GM18867 (cell line): ENCODE data around the gene USP6NL.

Experiments
- ATAC-seq: cut with Tn5 transposase; IDR thresholded peaks from one replicate; pipeline ENCODE4 v1.9.1; 2021; ENCODE audit warnings: mild to moderate bottlenecking, moderate library complexity; ENCODE audit not compliant: unreplicated experiment

The USP6NL gene

DNA sequence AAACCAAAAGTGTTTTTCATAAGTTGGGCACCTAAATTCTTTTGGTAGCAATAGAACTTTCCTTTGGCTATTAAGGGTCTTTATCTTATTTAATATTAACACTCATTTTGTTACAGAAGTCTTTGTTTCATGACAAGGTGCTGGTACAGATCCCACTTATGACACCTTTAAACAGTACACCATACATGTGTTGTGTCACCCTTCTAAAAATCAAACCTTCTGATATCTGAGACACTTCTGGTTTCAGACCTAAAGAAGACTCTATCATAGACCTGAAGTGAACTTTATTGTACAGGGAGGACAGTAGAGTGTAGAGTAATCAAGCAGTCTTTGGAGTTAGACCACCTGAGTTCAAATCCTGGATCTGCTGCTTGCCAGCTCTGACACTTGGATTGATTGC is 5.8 kb upstream of the USP6NL start:
- ATAC-seq, result no peak

DNA sequence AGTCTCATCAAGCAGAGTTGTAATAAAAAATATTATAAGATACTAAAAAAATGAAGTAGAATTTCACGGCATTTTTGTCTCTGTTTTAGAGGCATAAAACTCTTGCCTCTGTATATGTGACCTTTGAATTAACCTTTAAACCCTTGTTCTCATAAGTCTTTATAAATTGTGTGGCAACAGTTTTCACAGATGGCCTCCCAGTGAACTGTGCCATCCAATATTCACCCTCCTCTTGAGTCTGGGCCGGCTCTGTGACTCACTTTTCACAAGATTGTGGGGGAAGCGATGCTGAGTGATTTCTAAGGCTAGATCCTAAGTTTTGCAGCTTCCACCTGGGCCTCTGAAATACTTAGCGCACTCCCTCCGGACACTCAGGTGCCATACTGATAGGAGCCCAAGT is 4.6 kb upstream of the USP6NL start:
- ATAC-seq, result no peak

DNA sequence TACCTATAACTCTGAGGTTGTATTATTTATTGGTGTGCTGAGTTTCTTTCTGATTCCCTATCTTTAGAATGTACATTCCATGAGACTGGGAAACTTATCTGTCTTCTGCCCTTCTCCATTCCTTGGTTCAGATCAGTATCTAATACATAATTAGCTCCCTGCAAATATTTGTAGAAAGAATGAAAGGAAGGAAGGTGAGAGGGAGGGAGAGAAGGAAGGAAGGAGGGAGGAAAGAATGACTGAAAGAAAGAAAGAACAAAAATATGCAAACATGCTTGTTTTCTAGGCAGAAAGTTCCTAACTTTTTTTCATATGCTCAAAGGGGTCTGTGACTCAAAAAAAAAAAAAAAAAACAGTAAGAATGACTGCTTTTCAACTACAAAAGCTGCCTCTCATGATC is 3.9 kb upstream of the USP6NL start:
- ATAC-seq, result no peak

DNA sequence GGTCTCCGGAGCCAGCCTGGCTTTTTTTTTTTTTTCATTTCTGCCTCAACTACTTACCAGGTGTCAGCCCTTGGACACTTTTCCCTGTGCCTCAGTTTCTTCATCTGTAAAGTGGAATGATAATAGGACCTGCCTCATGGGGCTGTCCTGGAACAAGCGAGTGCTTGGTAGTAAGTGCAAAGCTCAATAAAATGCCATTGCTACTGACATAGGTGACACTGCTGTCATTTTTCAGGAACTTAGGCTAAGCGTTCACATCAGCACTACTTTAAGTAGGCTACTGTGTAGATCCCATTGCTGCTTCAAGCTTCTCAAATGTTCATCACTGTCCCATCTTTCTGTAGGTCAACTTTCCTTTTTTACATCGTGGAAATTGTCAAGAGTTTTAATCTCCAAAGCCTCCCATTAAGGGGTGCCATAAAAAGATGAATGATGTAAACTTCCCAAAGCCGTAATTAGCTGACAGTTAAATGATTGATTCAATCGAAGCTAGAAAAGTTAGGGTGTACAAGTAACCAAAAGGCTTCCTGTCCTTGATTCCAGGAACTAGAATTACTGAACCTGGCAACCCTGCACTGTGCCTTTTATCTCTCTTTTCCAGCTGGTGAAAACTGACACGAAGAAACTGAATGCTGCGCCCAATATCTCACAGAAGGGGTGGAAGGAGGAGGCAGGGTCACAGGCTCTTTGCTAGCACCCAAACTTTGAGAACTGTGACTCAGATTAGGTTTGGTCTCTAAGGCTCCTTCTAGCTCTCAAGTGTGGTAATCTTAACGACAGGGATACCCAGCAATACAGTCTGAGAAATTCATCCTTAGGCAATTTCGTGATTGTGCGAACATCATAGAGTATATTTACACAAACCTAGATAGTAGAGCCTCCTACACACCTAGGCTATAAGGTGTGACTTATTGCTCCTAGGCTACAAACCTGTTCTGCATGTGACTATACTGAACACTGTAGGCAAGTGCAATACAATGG is 861 bp upstream of the USP6NL start:
- ATAC-seq, result no peak

DNA sequence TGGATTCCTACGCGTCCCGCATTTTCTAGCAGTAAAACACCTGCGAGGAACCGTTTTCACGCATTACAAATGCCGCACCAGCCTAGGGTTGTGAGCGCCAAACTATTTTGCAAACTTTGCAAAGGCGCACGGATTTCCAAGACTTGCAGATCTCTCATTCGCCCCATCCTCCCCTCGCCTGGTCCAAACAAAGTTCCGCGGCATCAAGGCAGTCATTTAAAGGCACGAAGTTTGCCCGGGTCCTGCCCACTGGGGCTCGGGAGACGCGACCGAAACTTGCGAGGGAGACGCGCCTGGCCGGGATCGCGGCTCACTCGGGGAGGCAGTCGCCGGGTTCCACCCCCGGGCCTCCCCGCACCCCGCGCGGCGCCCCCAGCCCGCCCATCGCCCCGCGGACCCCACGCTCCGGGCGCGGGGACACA is 613 bp downstream of the USP6NL start:
- ATAC-seq, result peak; percentile 11

DNA sequence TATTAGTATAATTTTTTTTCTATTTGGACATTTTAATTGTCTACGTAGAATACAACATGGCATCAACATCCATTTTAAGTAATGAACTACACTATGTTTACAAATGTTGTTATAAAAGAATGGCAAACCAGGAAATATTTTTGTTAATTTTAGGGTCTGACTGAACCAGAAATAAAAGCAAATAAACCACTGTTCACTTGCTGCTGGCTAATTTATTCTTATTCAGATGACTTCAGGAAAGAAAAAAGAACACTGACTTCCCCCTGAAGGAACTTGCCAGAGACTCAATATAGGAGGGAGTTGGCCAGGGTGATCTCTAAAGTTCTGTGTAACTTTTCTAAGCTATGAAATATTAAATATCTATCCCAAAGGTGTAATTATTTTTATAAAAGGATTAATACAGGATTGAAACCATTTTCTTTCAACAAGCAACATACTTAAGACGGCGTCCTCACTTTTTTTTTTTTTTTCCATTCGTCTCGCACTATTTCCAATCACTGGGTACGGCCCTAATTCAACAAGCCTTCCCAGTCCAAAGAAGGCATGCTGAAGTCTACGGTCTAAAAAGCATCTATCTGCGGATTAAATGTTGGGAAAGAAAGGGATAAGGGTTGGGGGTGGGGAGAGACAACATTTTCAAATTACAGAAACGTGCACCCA is 1.2 kb downstream of the USP6NL start:
- no peak for ATAC-seq

DNA sequence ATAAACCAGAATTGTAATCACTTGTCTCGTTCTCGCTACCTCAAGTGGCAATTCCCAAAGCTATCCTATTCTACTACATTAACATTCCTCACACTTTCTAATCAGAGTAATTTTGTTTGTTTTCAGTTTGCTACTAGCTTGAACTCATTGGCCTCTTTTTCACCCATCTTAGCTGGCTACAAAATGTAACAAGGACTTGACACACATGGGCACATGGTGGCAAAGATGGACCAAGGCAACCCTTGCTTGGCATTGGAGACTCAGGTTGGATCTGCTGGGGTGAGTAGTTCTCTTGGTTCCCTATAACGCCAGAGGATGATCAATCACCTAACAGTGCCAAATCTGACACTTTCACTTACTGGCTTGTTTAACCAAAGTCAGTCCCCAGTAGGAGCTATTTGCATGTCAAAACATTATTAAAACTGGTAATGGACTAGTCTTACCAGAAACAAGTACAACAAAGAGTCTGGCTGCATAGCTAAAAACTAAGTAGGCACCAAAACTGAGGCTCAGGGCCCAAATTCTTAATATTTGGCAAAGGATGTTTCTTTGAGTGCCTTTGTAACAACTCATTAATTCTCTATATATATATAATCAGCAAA is 1.9 kb downstream of the USP6NL start:
- ATAC-seq, result peak; percentile 29

DNA sequence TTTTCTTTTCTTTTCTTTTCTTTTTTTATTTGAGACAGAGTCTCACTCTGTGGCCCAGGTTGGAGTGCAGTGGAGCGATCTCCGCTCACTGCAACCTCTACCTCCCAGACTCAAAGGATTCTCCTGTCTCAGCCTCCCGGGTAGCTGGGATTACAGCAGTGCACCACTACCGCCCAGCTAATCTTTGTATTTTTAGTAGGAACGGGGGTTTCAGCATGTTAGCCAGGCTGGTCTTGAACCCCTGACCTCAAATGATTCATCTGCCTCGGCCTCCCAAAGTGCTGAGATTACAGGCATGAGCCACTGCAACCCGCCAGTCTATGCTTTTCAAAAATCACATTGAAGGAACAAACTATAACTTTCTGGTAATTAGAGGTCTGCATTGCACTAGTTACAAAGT is 2.4 kb downstream of the USP6NL start:
- ATAC-seq, result no peak

DNA sequence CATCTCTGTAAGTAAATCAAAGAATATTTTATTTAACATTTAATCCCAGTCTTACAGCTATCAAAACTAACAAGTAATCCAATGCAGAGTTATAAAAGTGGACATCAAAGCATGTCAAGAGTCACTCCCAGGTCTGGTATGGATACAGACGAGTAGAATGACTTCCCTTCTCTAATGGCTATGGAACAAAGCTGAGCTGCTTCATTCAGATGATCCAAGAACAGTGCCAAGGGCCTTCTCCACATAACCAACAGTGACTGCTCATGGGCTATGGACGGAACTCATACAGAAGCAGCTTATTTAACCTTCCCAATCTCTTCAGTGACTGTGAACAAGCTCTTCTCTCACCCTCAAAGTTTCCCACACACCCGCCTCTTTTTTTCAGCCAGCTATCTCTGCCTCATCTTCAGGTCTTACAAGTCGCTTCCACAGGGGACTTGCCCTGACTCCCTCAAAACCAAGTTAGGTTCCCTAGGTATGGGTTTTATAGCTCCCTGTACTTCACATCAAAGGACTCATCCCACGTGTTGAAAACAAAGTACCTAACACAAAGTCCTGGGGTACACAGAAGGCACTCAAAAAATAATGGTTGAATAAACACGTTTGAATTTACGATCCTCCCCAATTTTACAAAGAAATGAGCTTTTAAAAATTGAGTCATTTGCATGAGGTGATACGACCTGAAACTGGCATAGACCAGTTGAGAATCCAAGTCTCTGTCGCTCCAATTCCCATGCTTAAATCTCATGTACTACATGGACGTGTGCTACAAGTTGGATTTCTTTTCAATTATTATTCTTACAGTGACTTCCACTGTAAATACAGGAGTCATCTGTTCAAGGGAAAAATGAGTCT is 3.1 kb downstream of the USP6NL start:
- no peak for ATAC-seq

DNA sequence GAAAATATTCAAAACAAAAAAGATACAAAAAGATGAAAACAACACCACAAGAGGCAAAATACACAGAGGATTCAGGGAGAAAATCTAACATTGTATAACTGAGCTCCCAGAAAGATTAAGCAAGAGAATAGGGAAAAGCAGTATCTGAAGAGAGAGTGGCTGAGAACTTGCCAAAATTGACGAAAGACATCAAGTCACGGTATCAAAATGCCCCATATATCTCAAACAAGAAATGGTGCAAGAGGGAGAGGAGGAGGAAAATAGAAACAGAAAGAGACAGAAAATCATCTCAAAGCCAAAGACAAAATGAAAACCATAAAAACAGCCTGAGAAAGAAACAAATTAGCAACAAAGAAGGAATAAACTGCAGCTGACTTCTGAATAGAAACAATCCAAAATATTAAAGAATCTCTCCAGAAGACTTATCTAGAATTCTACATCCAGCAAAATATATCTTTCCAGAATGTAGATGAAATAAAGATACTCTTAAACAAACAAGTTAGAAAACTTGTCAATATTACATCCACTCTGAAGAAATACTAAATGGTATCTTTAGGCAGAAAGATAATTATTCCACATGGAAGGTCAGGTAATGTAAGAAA is 5.5 kb downstream of the USP6NL start:
- ATAC-seq, result no peak

DNA sequence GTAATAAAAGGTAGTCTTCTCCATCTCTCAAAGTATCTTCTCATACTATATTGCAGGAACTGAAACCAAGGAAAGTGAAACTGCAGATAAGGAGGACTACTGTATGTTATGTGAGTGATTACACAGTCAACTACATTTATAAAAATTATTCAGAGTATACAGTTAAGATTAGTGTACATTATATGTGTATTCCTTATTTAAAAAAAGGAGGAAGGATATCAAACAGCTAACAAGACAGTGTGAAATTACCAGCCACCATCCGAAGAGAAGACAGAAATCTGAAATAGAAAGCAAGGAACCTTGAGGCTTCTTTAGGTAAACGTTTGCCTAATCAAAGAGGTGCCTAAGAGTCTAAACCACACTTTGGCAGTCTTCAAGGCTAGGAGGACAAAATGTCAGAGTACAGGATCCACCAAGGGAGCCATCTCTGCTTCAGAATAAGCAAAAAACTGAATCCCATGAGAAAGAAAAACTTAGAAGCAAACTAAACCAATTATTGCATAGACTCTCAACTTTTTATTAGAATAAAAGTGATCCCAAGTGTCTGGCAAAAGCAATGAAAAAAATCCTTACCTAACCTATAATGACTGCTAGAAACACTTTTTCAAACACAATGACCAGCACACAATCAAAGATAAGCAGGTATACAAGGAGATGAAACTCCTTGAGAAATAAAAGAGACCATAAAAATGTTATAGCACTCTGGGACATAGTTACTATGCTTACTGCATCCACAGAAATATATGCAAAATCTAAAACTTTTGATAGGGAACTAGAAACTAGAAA is 6.4 kb downstream of the USP6NL start:
- no peak for ATAC-seq

DNA sequence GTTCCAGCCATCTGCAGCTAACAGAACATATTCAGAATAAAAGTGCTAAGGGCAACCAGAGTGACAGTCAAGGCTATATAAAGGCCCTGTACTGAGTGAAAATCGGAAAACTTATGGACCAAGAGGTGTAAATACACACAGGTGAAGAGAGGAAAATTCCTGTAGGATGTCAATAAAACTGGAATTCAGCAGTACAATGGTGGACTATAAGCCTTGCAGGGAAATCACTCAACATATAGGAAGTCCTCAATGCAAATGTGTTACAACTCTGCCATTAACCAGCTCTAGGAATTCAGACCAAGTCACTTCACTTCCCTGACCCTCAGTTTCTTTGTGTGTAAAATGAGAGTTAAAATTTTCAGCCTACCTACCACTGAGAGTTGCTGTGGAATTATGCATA is 7.7 kb downstream of the USP6NL start:
- ATAC-seq, result no peak

DNA sequence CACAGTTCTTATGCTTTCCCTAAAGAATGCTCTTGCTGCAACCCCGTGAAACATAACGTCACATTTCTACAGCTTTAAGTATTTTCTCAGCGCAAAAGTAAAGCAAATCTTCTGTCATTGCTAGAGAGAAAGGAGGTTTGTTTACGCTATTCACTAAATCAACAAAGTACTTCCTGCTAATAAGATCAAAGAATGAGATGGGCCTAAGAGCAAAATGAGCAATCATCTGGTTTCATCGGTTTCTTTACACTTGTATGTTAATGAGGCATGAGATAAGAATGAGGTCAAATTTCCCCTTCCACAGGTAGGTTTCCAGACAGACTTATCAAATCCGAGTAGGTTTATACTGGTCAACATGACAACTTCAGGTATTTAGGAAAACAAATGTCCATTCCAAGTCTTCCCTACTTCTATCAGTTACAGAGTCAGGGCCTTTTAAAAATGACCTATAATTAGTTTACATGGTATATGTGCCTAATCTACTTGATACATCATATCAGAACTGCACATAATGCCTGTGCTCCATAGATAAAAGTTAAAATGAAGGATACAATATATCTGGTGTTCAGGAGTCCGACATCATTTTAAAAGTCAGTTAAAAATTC is 8.4 kb downstream of the USP6NL start:
- ATAC-seq, result peak; percentile 41

DNA sequence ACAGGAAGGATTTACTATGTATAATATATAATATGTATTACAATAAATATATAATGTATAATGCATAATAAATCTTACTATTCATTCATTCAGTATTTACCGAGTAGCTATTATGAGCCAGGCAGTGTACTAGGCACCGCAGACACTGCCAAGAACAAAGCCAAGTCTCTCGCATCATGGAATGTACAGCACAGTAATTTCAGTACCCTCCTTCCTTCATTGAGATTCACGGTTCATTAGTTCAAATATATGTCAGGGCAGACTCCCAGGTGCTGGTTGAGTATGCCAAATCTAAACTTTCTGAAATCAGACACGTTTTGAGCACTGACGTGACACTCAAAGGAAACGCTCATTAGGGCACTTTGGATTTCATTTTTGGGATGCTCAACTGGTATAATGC is 9.1 kb downstream of the USP6NL start:
- ATAC-seq, result no peak

DNA sequence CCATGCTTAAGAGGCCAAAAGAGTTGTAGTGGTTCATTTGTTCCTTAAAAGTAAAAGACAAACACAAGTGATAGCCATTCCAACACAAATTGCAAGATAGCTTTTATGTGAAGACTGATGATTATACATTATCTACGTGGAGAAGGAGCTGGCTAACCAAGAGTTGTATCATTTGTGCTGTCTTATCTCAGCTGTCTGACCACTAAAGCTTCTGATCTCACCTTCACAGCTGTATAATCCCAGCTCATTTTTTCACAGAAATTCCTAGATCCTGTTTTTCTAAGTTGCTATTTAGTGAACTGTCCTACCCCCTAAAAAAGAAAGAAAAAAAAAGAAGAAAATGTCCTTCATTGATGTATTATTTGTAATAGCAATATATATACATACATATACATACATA is 9.8 kb downstream of the USP6NL start:
- ATAC-seq, result no peak

DNA sequence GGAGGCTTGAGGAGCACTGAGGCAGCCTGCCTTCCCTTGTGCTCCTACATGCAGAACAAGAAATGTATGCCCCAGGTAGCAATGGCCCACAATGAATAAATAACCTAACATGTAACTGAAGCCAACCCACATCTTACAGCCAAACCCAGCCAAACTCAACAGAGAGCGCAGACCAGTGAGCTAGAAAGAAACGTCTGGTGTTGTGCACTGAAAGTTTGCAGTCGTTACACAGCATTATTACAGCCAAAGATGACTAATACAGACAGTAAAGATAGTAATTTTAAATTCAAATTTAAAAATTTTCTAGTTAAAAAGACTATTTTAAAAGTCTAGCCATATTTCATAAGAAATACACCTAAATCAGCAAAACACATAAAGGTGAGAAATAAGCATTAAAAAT is 11.2 kb downstream of the USP6NL start:
- ATAC-seq, result no peak

DNA sequence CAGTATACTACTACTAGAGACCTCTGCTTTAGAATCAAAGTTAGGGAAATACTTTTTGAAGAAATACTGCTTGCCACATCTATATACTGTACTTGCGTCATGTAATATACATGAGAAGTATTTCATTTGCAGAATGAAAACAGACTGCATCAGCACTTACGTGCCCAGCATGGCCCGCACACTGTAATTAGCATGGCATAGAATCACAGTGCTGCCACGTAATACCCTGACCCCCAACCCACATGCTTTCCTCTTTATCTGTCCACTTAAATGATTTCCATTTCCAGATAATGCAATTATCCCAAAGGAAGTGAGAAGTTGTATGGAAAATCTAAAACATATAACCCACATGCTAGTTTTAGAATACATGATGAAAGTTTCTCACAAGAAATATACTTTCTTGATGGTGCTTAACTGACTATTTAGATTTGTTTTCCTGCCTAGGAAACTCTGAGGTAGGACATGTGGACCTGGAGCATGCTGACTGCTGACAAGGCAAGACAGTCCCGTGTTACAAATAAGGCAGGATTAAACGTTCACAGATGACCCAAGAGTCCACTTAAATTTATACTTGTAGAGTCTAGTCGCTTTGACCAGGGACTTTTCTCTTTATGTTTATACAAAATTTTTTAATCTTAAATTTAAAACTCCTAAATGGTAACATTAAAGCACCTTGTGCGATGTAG is 12.6 kb downstream of the USP6NL start:
- ATAC-seq, result no peak

DNA sequence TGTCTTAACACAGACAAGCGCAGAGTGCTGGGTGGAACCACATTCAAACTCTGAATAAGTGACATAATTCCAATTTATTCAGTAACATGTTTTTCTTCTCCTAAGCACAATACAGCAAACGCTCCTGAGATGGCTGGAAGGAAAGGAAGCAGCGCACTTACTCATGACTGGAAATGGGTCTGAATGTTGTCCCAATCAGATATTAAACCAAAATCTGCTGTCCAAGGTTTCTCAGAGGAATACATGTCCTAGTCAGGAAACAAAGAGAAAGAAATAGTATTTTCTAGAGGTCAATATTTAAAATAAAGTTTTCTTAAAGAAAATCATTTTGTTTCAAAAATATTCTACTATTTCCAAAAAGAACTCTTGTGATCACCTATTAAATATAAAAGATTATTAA is 14.0 kb downstream of the USP6NL start:
- no peak for ATAC-seq

DNA sequence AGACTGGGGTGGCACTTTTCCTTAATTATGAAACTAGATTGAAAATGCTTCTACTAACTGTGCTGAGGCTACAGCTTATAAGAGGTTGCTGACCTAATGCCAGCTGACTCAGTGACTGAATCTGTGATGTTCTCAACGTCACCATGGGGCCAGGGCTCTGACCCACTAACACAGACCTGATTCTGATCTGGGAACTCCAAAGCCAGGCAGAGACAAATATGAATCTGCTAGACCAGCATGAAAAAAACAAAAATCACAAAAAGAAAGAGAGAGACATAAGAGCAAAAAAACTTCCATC is 16.1 kb downstream of the USP6NL start:
- no peak for ATAC-seq
